Spinal cord (tissue), 10 donors: Measurements from ENCODE around the gene INO80E. TPM values are rescaled to one million over a fixed set of nuclear protein-coding genes. Genes with fewer than 3 reads are reported as not detected.
"Not testable (repeated sequence)": the region's sequence is repeated elsewhere in the genome, so short reads cannot be mapped to it uniquely, and the experiment has no call there.

Source experiments
- DNase-seq, 6 donors: peaks; one replicate each; pipeline versions ENCODE4 v3.0.0 to v3.0.0-alpha.2; 2013 to 2015; ENCODE audit warnings: low spot score in 6 of 6, low read depth in 4 of 6
- H3K27ac ChIP-seq: one replicate; pipeline ENCODE4 v1.5.1; 2013; ENCODE audit warnings: low read depth, low read length, control low read depth
- H3K27me3 ChIP-seq: one replicate; pipeline ENCODE4 v1.6.1; 2013; ENCODE audit warnings: low read length; ENCODE audit not compliant: control insufficient read depth, insufficient read depth
- H3K36me3 ChIP-seq: one replicate; pipeline ENCODE4 v1.6.1; 2013; ENCODE audit warnings: low read length; ENCODE audit not compliant: control insufficient read depth, insufficient read depth
- H3K4me1 ChIP-seq: one replicate; pipeline ENCODE4 v1.6.1; 2013; ENCODE audit warnings: low read length; ENCODE audit not compliant: control insufficient read depth, insufficient read depth
- H3K4me3 ChIP-seq: one replicate; pipeline ENCODE4 v1.5.1; 2013; ENCODE audit warnings: low read depth, low read length, control low read depth
- H3K9me3 ChIP-seq: one replicate; pipeline ENCODE4 v1.6.1; 2013; ENCODE audit warnings: low read length; ENCODE audit not compliant: control insufficient read depth, insufficient read depth
- WGBS: methylation state at CpG from one replicate; pipeline ENCODE4 v1.1.5; 2013; ENCODE audit warnings: missing lambda C conversion rate; ENCODE audit not compliant: insufficient coverage; 5-methylcytosine and 5-hydroxymethylcytosine counted together
- polyA plus RNA-seq, 2 donors: library from polyadenylated mRNA; unstranded; fragments of 120-200 nt; gene quantifications; one replicate each; pipeline ENCODE4 v1.2.1, GENCODE V29; 2013; ENCODE audit not compliant: insufficient read length in 2 of 2
- total RNA-seq, 2 donors: library from RNA; depleted of rRNA in 1 of 2; stranded (reverse); fragments of 120-200 nt in 1 of 2; fragments of >200 nt in 1 of 2; gene quantifications; one replicate each; pipeline versions ENCODE4 v1.2.3 to v1.2.4, GENCODE V29; 2013 to 2014
- donor health status: healthy.

Gene INO80E
- total and polyA plus RNA-seq, 4 donors, result 24.9 to 70.9 (median 58.5) TPM

GRCh38 chr16:30040690-30041089 is 44.6 kb downstream of the INO80E start:
- not testable (repeated sequence) for H3K4me3 ChIP-seq, H3K27me3 ChIP-seq, H3K4me1 ChIP-seq, DNase-seq, H3K9me3 ChIP-seq, H3K36me3 ChIP-seq, H3K27ac ChIP-seq
- 78% methylated on average over 1 of the region's 5 CpGs for WGBS

- peak in 2 of 6 donors; percentile 51 to 64 for DNase-seq
- Histone ChIP-seq H3K4me3 (no peak overlapping the region), H3K36me3 (no peaks in the 10 kb centered on the region), H3K9me3 (no peaks in the 10 kb centered on the region), H3K27ac (no peak overlapping the region), H3K4me1 (no peaks in the 10 kb centered on the region), H3K27me3 (no peaks in the 10 kb centered on the region)
- WGBS, result 83% methylated on average over 1 of the region's 5 CpGs
These were observed 45.8 kb downstream of the INO80E start for GRCh38 chr16:30041841-30042240.

- Histone ChIP-seq H3K36me3 (no peaks in the 10 kb centered on the region), H3K9me3 (no peaks in the 10 kb centered on the region), H3K4me1 (peaks cover 17% of the 10 kb centered on the region), H3K27ac (no peak overlapping the region), H3K27me3 (no peaks in the 10 kb centered on the region), H3K4me3 (no peak overlapping the region)
- 83% methylated on average over 1 of the region's 8 CpGs for WGBS
- DNase-seq, result no peak
These were observed 50.1 kb downstream of the INO80E start for GRCh38 chr16:30046178-30046577.

- no CpG with 5 or more reads among the region's 1 CpG for WGBS
- Histone ChIP-seq H3K27me3 (no peaks in the 10 kb centered on the region), H3K36me3 (no peaks in the 10 kb centered on the region), H3K27ac (no peak overlapping the region), H3K4me3 (no peak overlapping the region), H3K4me1 (peaks cover 18% of the 10 kb centered on the region), H3K9me3 (no peaks in the 10 kb centered on the region)
- no peak for DNase-seq
These were observed 50.5 kb downstream of the INO80E start for GRCh38 chr16:30046588-30046987.

GRCh38 chr16:30049871-30050270 is 53.8 kb downstream of the INO80E start:
- WGBS, result 39% methylated on average over 6 of the region's 8 CpGs
- peak in 4 of 6 donors; percentile 41 to 92 (median 76) for DNase-seq
- H3K36me3 ChIP-seq, result peaks cover 3% of the 10 kb centered on the region
- H3K27me3 ChIP-seq, result no peaks in the 10 kb centered on the region
- no peaks in the 10 kb centered on the region for H3K9me3 ChIP-seq
- H3K4me3 ChIP-seq, result no peak overlapping the region
- H3K27ac ChIP-seq, result peak overlapping the region; percentile 64
- peaks cover 44% of the 10 kb centered on the region for H3K4me1 ChIP-seq

- no peaks in the 10 kb centered on the region for H3K9me3 ChIP-seq
- H3K36me3 ChIP-seq, result peaks cover 13% of the 10 kb centered on the region
- peaks cover 47% of the 10 kb centered on the region for H3K4me1 ChIP-seq
- 85% methylated on average over 3 of the region's 3 CpGs for WGBS
- no peak overlapping the region for H3K4me3 ChIP-seq
- no peak overlapping the region for H3K27ac ChIP-seq
- no peaks in the 10 kb centered on the region for H3K27me3 ChIP-seq
- no peak for DNase-seq
These were observed 55.5 kb downstream of the INO80E start for GRCh38 chr16:30051518-30051917.

GRCh38 chr16:30052671-30053372 is 56.8 kb downstream of the INO80E start:
- Histone ChIP-seq H3K27me3 (no peaks in the 10 kb centered on the region), H3K4me3 (peak overlapping the region; percentile 83), H3K4me1 (peaks cover 47% of the 10 kb centered on the region), H3K27ac (peak overlapping the region; percentile 33), H3K9me3 (no peaks in the 10 kb centered on the region), H3K36me3 (peaks cover 13% of the 10 kb centered on the region)
- under 1% methylated on average over 43 of the region's 58 CpGs for WGBS
- DNase-seq, result peak in 5 of 6 donors; percentile 71 to 97 (median 86)

- no peak for DNase-seq
- peak overlapping the region; percentile 33 for H3K27ac ChIP-seq
- H3K9me3 ChIP-seq, result no peaks in the 10 kb centered on the region
These were observed 57.5 kb downstream of the INO80E start for GRCh38 chr16:30053376-30054015.

GRCh38 chr16:30054451-30054850 is 58.4 kb downstream of the INO80E start:
- no peak for DNase-seq
- H3K27ac ChIP-seq, result no peak overlapping the region
- 49% methylated on average over 5 of the region's 8 CpGs for WGBS

More at GRCh38 chr16:30053376-30054015, 57.5 kb downstream of the INO80E start:
- Histone ChIP-seq H3K36me3 (peaks cover 13% of the 10 kb centered on the region), H3K27me3 (no peaks in the 10 kb centered on the region), H3K4me3 (peak overlapping the region; percentile 83), H3K4me1 (peaks cover 47% of the 10 kb centered on the region)
- 9% methylated on average over 15 of the region's 19 CpGs for WGBS

More at GRCh38 chr16:30054451-30054850, 58.4 kb downstream of the INO80E start:
- H3K27me3 ChIP-seq, result no peaks in the 10 kb centered on the region
- H3K36me3 ChIP-seq, result peaks cover 19% of the 10 kb centered on the region
- no peaks in the 10 kb centered on the region for H3K9me3 ChIP-seq
- no peak overlapping the region for H3K4me3 ChIP-seq
- peaks cover 44% of the 10 kb centered on the region for H3K4me1 ChIP-seq
